HCT116 (cell line): Measurements from ENCODE around the gene KLK1. TPM values are rescaled to one million over a fixed set of nuclear protein-coding genes. Genes with fewer than 3 reads are reported as not detected.

Experiments
- ATAC-seq: fragments of 200-7000 bp; cut with Tn5 transposase; 2 replicates; pipeline ENCODE4 v1.9.1; 2020; ENCODE audit warnings: mild to moderate bottlenecking, moderate library complexity
- BruUV-seq: library from RNA; stranded (reverse); fragments of 400-500 nt; replicated peaks from 2 replicates; lab custom pipeline; 2021; lab: Mats Ljungman, UMichigan
- CTCF ChIA-PET: fragments of 300-600 bp; sonication (Branson Sonifier 250); formaldehyde crosslinking; loops from one replicate; lab custom pipeline; 2021; ENCODE audit warnings: antibody characterized with exemption; lab: Charles Lee
- POLR2A ChIA-PET: fragments of 300-600, 350-600 bp; sonication (Branson Sonifier 250); formaldehyde crosslinking; loops from one replicate; lab custom pipeline; 2021; ENCODE audit warnings: antibody characterized with exemption; lab: Charles Lee
- RAD21 ChIA-PET, 2 experiments: fragments of 300-600 bp; sonication (Branson Sonifier 250); formaldehyde crosslinking; loops; one replicate each; lab custom pipeline; 2023; ENCODE audit warnings: low total read pairs in 2 of 2; ENCODE audit not compliant: uncharacterized antibody in 2 of 2, unreplicated experiment in 2 of 2, low non-redundant PET in 1 of 2; lab: Charles Lee
- DNase-seq: peaks from one replicate; pipeline ENCODE4 v3.0.0-alpha.2; 2010; ENCODE audit warnings: low read depth, low spot score
- H2AFZ ChIP-seq: fragments of 200-600 bp; shearing (Covaris generic), sonication (generic); 2 replicates; pipeline ENCODE4 v1.6.1; 2017; ENCODE audit warnings: low read depth, mixed run types, mixed read lengths, antibody characterized with exemption, low read length; ENCODE audit not compliant: poor library complexity, severe bottlenecking
- H3K27ac ChIP-seq: 2 replicates; pipeline ENCODE4 v1.5.1; 2012; ENCODE audit warnings: low read depth, low read length
- H3K27me3 ChIP-seq: fragments of 200-600 bp; sonication (generic); 2 replicates; pipeline ENCODE4 v1.6.1; 2016; ENCODE audit warnings: mixed run types, low read length, mixed read lengths; ENCODE audit not compliant: insufficient read depth
- H3K36me3 ChIP-seq, 2 experiments: fragments of 200-500 bp in 1 of 2; fragments of 200-600 bp in 1 of 2; sonication (Bioruptor generic) in 1 of 2; sonication (generic) in 1 of 2; 2 replicates each; pipeline versions ENCODE4 v1.5.1 to v1.6.1; 2014 to 2016; ENCODE audit warnings: low read length in 2 of 2, inconsistent platforms in 1 of 2, mixed read lengths in 1 of 2, mixed run types in 1 of 2; ENCODE audit not compliant: insufficient read depth in 2 of 2, control insufficient read depth in 1 of 2
- H3K4me1 ChIP-seq, 2 experiments: fragments of 200-600 bp in 1 of 2; sonication (generic) in 1 of 2; 2 replicates each; pipeline versions ENCODE4 v1.5.1 to v1.6.1; 2012 to 2017; ENCODE audit warnings: low read length in 2 of 2, inconsistent platforms in 1 of 2, mild to moderate bottlenecking in 1 of 2, mixed read lengths in 1 of 2, mixed run types in 1 of 2, moderate library complexity in 1 of 2; ENCODE audit not compliant: insufficient read depth in 2 of 2, control insufficient read depth in 1 of 2
- H3K4me2 ChIP-seq: fragments of 200-600 bp; sonication (generic); 2 replicates; pipeline ENCODE4 v1.6.1; 2017; ENCODE audit warnings: mixed run types, low read length, mixed read lengths
- H3K4me3 ChIP-seq, 2 experiments: fragments of 200-600 bp in 1 of 2; sonication (generic) in 1 of 2; replicated peaks in 1 of 2; 2 replicates each; pipeline ENCODE4 v1.5.1; 2011 to 2016; ENCODE audit warnings: low read length in 2 of 2, control low read depth in 1 of 2, low read depth in 1 of 2, mild to moderate bottlenecking in 1 of 2, mixed read lengths in 1 of 2, mixed run types in 1 of 2
- H3K79me2 ChIP-seq: fragments of 200-600 bp; sonication (generic); 2 replicates; pipeline ENCODE4 v1.6.1; 2017; ENCODE audit warnings: mild to moderate bottlenecking, mixed run types, low read length, moderate library complexity, mixed read lengths; ENCODE audit not compliant: insufficient read depth
- H3K9ac ChIP-seq: fragments of 200-600 bp; sonication (generic); 2 replicates; pipeline ENCODE4 v1.6.1; 2016; ENCODE audit warnings: low read length, mixed read lengths
- H3K9me2 ChIP-seq: fragments of 200-600 bp; sonication (generic), shearing (Covaris generic); 2 replicates; pipeline ENCODE4 v1.6.1; 2017; ENCODE audit warnings: mixed run types, mild to moderate bottlenecking, moderate library complexity; ENCODE audit not compliant: insufficient read depth
- H3K9me3 ChIP-seq, 2 experiments: fragments of 200-500 bp in 1 of 2; fragments of 200-600 bp in 1 of 2; sonication (Bioruptor generic) in 1 of 2; sonication (generic) in 1 of 2; 2 replicates each; pipeline ENCODE4 v1.6.1; 2014 to 2017; ENCODE audit warnings: low read length in 2 of 2, mixed read lengths in 2 of 2, inconsistent platforms in 1 of 2, low read depth in 1 of 2, mild to moderate bottlenecking in 1 of 2, mixed run types in 1 of 2, moderate library complexity in 1 of 2; ENCODE audit not compliant: control insufficient read depth in 1 of 2, insufficient read depth in 1 of 2
- H4K20me1 ChIP-seq: fragments of 200-600 bp; sonication (generic), shearing (Covaris generic); 2 replicates; pipeline ENCODE4 v1.6.1; 2017; ENCODE audit warnings: mixed run types, mild to moderate bottlenecking, moderate library complexity; ENCODE audit not compliant: insufficient read depth
- ATF3 ChIP-seq: IDR thresholded peaks from 2 replicates; pipeline ENCODE4 v1.6.1; 2012
- CEBPB ChIP-seq: IDR thresholded peaks from 2 replicates; pipeline ENCODE4 v1.6.1; 2012; ENCODE audit warnings: low read depth
- EGR1 ChIP-seq: IDR thresholded peaks from 2 replicates; pipeline ENCODE4 v1.6.1; 2012; ENCODE audit warnings: low read depth
- ELF1 ChIP-seq: IDR thresholded peaks from 2 replicates; pipeline ENCODE4 v1.6.1; 2012; ENCODE audit warnings: low read depth, borderline replicate concordance
- EZH2 ChIP-seq: fragments of 200-600 bp; sonication (generic); IDR thresholded peaks from 2 replicates; pipeline ENCODE4 v1.6.1; 2017; ENCODE audit warnings: antibody characterized with exemption, mixed run types
- JUND ChIP-seq: IDR thresholded peaks from 2 replicates; pipeline ENCODE4 v1.6.1; 2012
- MAX ChIP-seq: IDR thresholded peaks from 2 replicates; pipeline ENCODE4 v1.6.1; 2012
- ZBTB33 ChIP-seq: IDR thresholded peaks from 2 replicates; pipeline ENCODE4 v1.6.1; 2011; ENCODE audit warnings: mild to moderate bottlenecking, low read length, moderate library complexity; ENCODE audit not compliant: insufficient replicate concordance; ENCODE audit errors: extremely low read depth
- intact Hi-C: fragments of 100-400 bp; cut with micrococcal nuclease; formaldehyde crosslinking; loops from 2 replicates; pipeline ENCODE4 v1.10.0; 2022
- total RNA-seq: library from RNA; stranded (reverse); gene quantifications from one replicate; pipeline ENCODE4 v1.2.1, GENCODE V29; 2021; ENCODE audit not compliant: unreplicated experiment

Gene KLK1
- total RNA-seq, 1 experiment from 2014 or later: 3.3 TPM

GRCh38 chr19:50844296-50844935, 20.8 kb upstream of the KLK1 start:
- ChIA-PET CTCF (no interaction called here), RAD21 (no interaction called here), POLR2A (no interaction called here)
- no TSS peak for BruUV-seq
- ATAC-seq: no peak
- intact Hi-C loops: no loop called here
- Histone ChIP-seq H3K4me1 (peaks cover 0 to 7% of the 10 kb centered on the region in 2 experiments; a peak in 1 of 4 replicates), H2AFZ (no peak overlapping the region), H3K9me3 (no peaks in the 10 kb centered on the region; a peak in 1 of 4 replicates), H3K27me3 (0 out of 2 replicates have a peak, but pooled peaks cover 7% of the 10 kb centered on the region), H3K9me2 (no peaks in the 10 kb centered on the region), H3K27ac (no peak overlapping the region), H3K36me3 (no peaks in the 10 kb centered on the region), H4K20me1 (no peaks in the 10 kb centered on the region), H3K4me2 (no peak overlapping the region), H3K79me2 (no peaks in the 10 kb centered on the region), H3K9ac (no peak overlapping the region), H3K4me3 (no peak overlapping the region)
- no peak for DNase-seq
- TF ChIP-seq ELF1: no peak
- no peak for TF ChIP-seq MAX
- no peak for TF ChIP-seq JUND
- no peak for TF ChIP-seq EGR1
- TF ChIP-seq ZBTB33: no peak
- no peak for TF ChIP-seq CEBPB
- no peak for TF ChIP-seq EZH2
- TF ChIP-seq ATF3: no peak
